Fibroblast of lung (primary cell): ENCODE measurements around the gene HIRA. TPM values are rescaled to one million over a fixed set of nuclear protein-coding genes. Genes with fewer than 3 reads are reported as not detected.

Experiments used
- DNase-seq, 2 donors: peaks; one replicate each; pipeline versions ENCODE4 v3.0.0 to v3.0.0-alpha.2; 2010; ENCODE audit warnings: low read depth in 2 of 2
- H2AFZ ChIP-seq: 2 replicates; pipeline ENCODE4 v1.5.1; 2012; ENCODE audit warnings: low read length, control low read depth, inconsistent platforms
- H3K27ac ChIP-seq: 2 replicates; pipeline ENCODE4 v1.5.1; 2011; ENCODE audit warnings: low read length, control low read depth; ENCODE audit not compliant: insufficient read depth
- H3K27me3 ChIP-seq: 2 replicates; pipeline ENCODE4 v1.5.1; 2011; ENCODE audit warnings: mild to moderate bottlenecking, low read length; ENCODE audit not compliant: control insufficient read depth, insufficient read depth
- H3K36me3 ChIP-seq: 2 replicates; pipeline ENCODE4 v1.5.1; 2011; ENCODE audit warnings: low read length; ENCODE audit not compliant: control insufficient read depth, insufficient read depth
- H3K4me1 ChIP-seq: 2 replicates; pipeline ENCODE4 v1.5.1; 2011; ENCODE audit warnings: low read length; ENCODE audit not compliant: control insufficient read depth, insufficient read depth; ENCODE audit errors: extremely low read depth
- H3K4me2 ChIP-seq: 2 replicates; pipeline ENCODE4 v1.5.1; 2011; ENCODE audit warnings: low read length, control low read depth; ENCODE audit not compliant: insufficient read depth; ENCODE audit errors: extremely low read depth
- H3K4me3 ChIP-seq, 4 experiments: fragments of 200-600 bp in 1 of 4; sonication (generic) in 1 of 4; replicated peaks in 1 of 4; 2 replicates each; pipeline ENCODE4 v1.5.1; 2011 to 2016; ENCODE audit warnings: low read length in 4 of 4, low read depth in 3 of 4, mild to moderate bottlenecking in 3 of 4, control low read depth in 2 of 4, inconsistent platforms in 1 of 4, mixed read lengths in 1 of 4; ENCODE audit not compliant: insufficient read depth in 1 of 4; ENCODE audit errors: control extremely low read depth in 1 of 4
- H3K79me2 ChIP-seq: 2 replicates; pipeline ENCODE4 v1.5.1; 2012; ENCODE audit warnings: mild to moderate bottlenecking, low read length, inconsistent platforms; ENCODE audit not compliant: control insufficient read depth, insufficient read depth
- H3K9ac ChIP-seq: 2 replicates; pipeline ENCODE4 v1.5.1; 2011; ENCODE audit warnings: mild to moderate bottlenecking, low read length, control low read depth; ENCODE audit not compliant: insufficient read depth
- H3K9me3 ChIP-seq: 2 replicates; pipeline ENCODE4 v1.5.1; 2012; ENCODE audit warnings: low read depth, low read length; ENCODE audit not compliant: control insufficient read depth, insufficient read depth
- H4K20me1 ChIP-seq: 2 replicates; pipeline ENCODE4 v1.5.1; 2011; ENCODE audit warnings: low read length; ENCODE audit not compliant: control insufficient read depth, insufficient read depth; ENCODE audit errors: extremely low read depth
- CTCF ChIP-seq, 2 donors: IDR thresholded peaks in 1 of 2; conservative IDR thresholded peaks in 1 of 2; 1 replicate in 1 of 2; 2 replicates in 1 of 2; pipeline ENCODE4 v1.5.1; 2011 to 2012; ENCODE audit warnings: low read length in 2 of 2, control low read depth in 1 of 2, inconsistent platforms in 1 of 2, low read depth in 1 of 2, mild to moderate bottlenecking in 1 of 2
- EZH2 ChIP-seq: IDR thresholded peaks from 2 replicates; pipeline ENCODE4 v1.5.1; 2012; ENCODE audit warnings: low read length, control low read depth, mild to moderate bottlenecking; ENCODE audit errors: missing control alignments
- polyA plus RNA-seq, 2 donors: library from polyadenylated mRNA; depleted of rRNA in 1 of 2; stranded (reverse) in 1 of 2; unstranded in 1 of 2; fragments of >200 nt; gene quantifications; 2 replicates each; pipeline ENCODE4 v1.2.1, GENCODE V29; 2011 to 2012; ENCODE audit warnings: missing spikeins in 1 of 2
- total RNA-seq: library from RNA; depleted of rRNA; stranded (reverse); fragments of >200 nt; gene quantifications from 2 replicates; pipeline ENCODE4 v1.2.1, GENCODE V29; 2014

Gene HIRA
- total and polyA plus RNA-seq, 2 donors (not counting 1 experiment from before 2014, with no cell fraction given) = 19.2 to 20.5 TPM

- Histone ChIP-seq H3K79me2 (peaks cover 70% of the 10 kb centered on the region), H3K9me3 (no peaks in the 10 kb centered on the region), H3K9ac (no peak overlapping the region), H4K20me1 (peaks cover 2% of the 10 kb centered on the region), H3K4me3 (no peak overlapping the region), H3K27me3 (no peaks in the 10 kb centered on the region), H3K36me3 (no peaks in the 10 kb centered on the region), H3K27ac (no peak overlapping the region), H2AFZ (no peak overlapping the region), H3K4me1 (no peaks in the 10 kb centered on the region), H3K4me2 (no peak overlapping the region)
- no peak for DNase-seq
- TF ChIP-seq CTCF (conservative IDR thresholded peaks at IDR 0.05 in 1 of 2, IDR thresholded peaks at IDR 0.05 in 1 of 2; ENCODE audit: low read depth in 1 of 2, low read length in 2 of 2) (no peak), EZH2 (no peak)
Observed at GRCh38 chr22:19419086-19419463, 12.5 kb downstream of the HIRA start.

GRCh38 chr22:19412923-19413322, 18.6 kb downstream of the HIRA start:
- Histone ChIP-seq H3K79me2 (peaks cover 41% of the 10 kb centered on the region), H3K9me3 (no peaks in the 10 kb centered on the region), H3K27me3 (no peaks in the 10 kb centered on the region), H3K36me3 (peaks cover 7% of the 10 kb centered on the region), H3K4me3 (no peak overlapping the region), H3K9ac (no peak overlapping the region), H4K20me1 (no peaks in the 10 kb centered on the region), H3K4me1 (no peaks in the 10 kb centered on the region), H3K4me2 (no peak overlapping the region), H3K27ac (no peak overlapping the region), H2AFZ (no peak overlapping the region)
- no peak for DNase-seq
- TF ChIP-seq CTCF (conservative IDR thresholded peaks at IDR 0.05 in 1 of 2, IDR thresholded peaks at IDR 0.05 in 1 of 2; ENCODE audit: low read depth in 1 of 2, low read length in 2 of 2) = no peak
- no peak for TF ChIP-seq EZH2

- TF ChIP-seq CTCF (conservative IDR thresholded peaks at IDR 0.05 in 1 of 2, IDR thresholded peaks at IDR 0.05 in 1 of 2; ENCODE audit: low read depth in 1 of 2, low read length in 2 of 2) (no peak), EZH2 (no peak)
- H3K9ac ChIP-seq = no peak overlapping the region
- no peaks in the 10 kb centered on the region for H3K9me3 ChIP-seq
- H2AFZ ChIP-seq = no peak overlapping the region
- peaks cover 37% of the 10 kb centered on the region for H3K79me2 ChIP-seq
- H3K27ac ChIP-seq = no peak overlapping the region
- peaks cover 9% of the 10 kb centered on the region for H3K36me3 ChIP-seq
- no peaks in the 10 kb centered on the region for H3K27me3 ChIP-seq
- no peak overlapping the region for H3K4me2 ChIP-seq
- H3K4me1 ChIP-seq = no peaks in the 10 kb centered on the region
- no peak for DNase-seq
- no peaks in the 10 kb centered on the region for H4K20me1 ChIP-seq
- no peak overlapping the region for H3K4me3 ChIP-seq
Observed at GRCh38 chr22:19412478-19412877, 19.1 kb downstream of the HIRA start.
